Mesendoderm (in vitro differentiated cells): Measurements from ENCODE around the gene GNB1L.
A peak's percentile ranks its signal among the peaks of the same experiment; 100 is the strongest.

Experiments used
- DNase-seq: peaks from one replicate; pipeline ENCODE4 v3.0.0; 2013
- H2AK5ac ChIP-seq: 2 replicates; pipeline ENCODE4 v1.6.1; 2013; ENCODE audit warnings: low read length, inconsistent platforms
- H2BK120ac ChIP-seq: 2 replicates; pipeline ENCODE4 v1.6.1; 2013; ENCODE audit warnings: low read depth, mild to moderate bottlenecking, low read length, moderate library complexity, mixed read lengths
- H2BK15ac ChIP-seq: replicated peaks from 2 replicates; pipeline ENCODE4 v1.6.1; 2013; ENCODE audit warnings: low read depth, mild to moderate bottlenecking, moderate library complexity
- H2BK5ac ChIP-seq: 2 replicates; pipeline ENCODE4 v1.6.1; 2013; ENCODE audit warnings: low read length, inconsistent platforms
- H3K18ac ChIP-seq: 2 replicates; pipeline ENCODE4 v1.6.1; 2013; ENCODE audit warnings: mild to moderate bottlenecking, low read length, mixed read lengths
- H3K23ac ChIP-seq: one replicate; pipeline ENCODE4 v1.6.1; 2013; ENCODE audit warnings: low read length
- H3K27ac ChIP-seq: 2 replicates; pipeline ENCODE4 v1.5.1; 2013; ENCODE audit warnings: low read depth, mild to moderate bottlenecking, inconsistent platforms, low read length, moderate library complexity
- H3K27me3 ChIP-seq: 2 replicates; pipeline ENCODE4 v1.6.1; 2013; ENCODE audit warnings: low read length, control low read depth, mild to moderate bottlenecking, inconsistent platforms; ENCODE audit not compliant: insufficient read depth, poor library complexity
- H3K36me3 ChIP-seq: 2 replicates; pipeline ENCODE4 v1.6.1; 2013; ENCODE audit warnings: low read length, inconsistent platforms; ENCODE audit not compliant: control insufficient read depth, insufficient read depth
- H3K4ac ChIP-seq: one replicate; pipeline ENCODE4 v1.6.1; 2013; ENCODE audit warnings: low read depth, mild to moderate bottlenecking, low read length, moderate library complexity
- H3K4me1 ChIP-seq: 2 replicates; pipeline ENCODE4 v1.6.1; 2013; ENCODE audit warnings: low read depth, low read length, inconsistent platforms; ENCODE audit not compliant: control insufficient read depth
- H3K4me2 ChIP-seq: 2 replicates; pipeline ENCODE4 v1.6.1; 2013; ENCODE audit warnings: low read length
- H3K4me3 ChIP-seq: 2 replicates; pipeline ENCODE4 v1.5.1; 2013; ENCODE audit warnings: mild to moderate bottlenecking, low read length
- H3K56ac ChIP-seq: one replicate; pipeline ENCODE4 v1.6.1; 2013; ENCODE audit warnings: low read length
- H3K79me1 ChIP-seq: 2 replicates; pipeline ENCODE4 v1.6.1; 2013; ENCODE audit warnings: low read length, inconsistent platforms
- H3K79me2 ChIP-seq: 2 replicates; pipeline ENCODE4 v1.6.1; 2013; ENCODE audit warnings: mild to moderate bottlenecking, low read length; ENCODE audit not compliant: control insufficient read depth, insufficient read depth
- H3K9ac ChIP-seq: 2 replicates; pipeline ENCODE4 v1.6.1; 2013; ENCODE audit warnings: low read length, inconsistent platforms
- H4K5ac ChIP-seq: one replicate; pipeline ENCODE4 v1.6.1; 2013; ENCODE audit warnings: low read length
- H4K8ac ChIP-seq: one replicate; pipeline ENCODE4 v1.6.1; 2013; ENCODE audit warnings: low read depth, mild to moderate bottlenecking, control low read depth, low read length, moderate library complexity
- WGBS: extraction: QIAGEN DNeasy Blood & Tissue Kit; methylation state at CpG from one replicate; pipeline ENCODE4 v1.1.7; 2013; ENCODE audit warnings: low lambda C conversion rate, missing lambda C conversion rate; ENCODE audit not compliant: insufficient coverage; ENCODE audit errors: extremely low coverage; 5-methylcytosine and 5-hydroxymethylcytosine counted together

GNB1L gene

DNA sequence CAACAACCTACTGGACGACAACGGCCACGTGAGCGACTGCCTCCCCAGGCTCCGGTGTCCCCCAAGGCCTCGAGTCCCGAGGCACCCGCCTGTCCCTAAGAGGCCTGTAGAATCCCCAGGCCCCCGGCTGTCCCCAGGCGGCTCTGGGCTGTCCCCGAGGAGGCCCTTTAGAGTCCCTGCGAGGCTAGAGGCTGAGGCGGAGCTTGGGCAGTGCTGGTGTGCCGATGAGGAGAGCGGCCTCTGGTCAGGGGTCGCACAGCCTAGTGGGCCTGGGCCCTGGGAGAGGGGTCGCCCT, 90.4 kb downstream of the GNB1L start:
- Histone ChIP-seq H3K4ac (no peak overlapping the region), H3K23ac (peak overlapping the region; percentile 30), H2BK5ac (no peak overlapping the region), H3K4me2 (no peak overlapping the region), H3K56ac (no peak overlapping the region), H3K4me3 (no peak overlapping the region), H3K4me1 (peaks cover 3% of the 10 kb centered on the region), H3K27ac (no peak overlapping the region), H2BK120ac (no peak overlapping the region), H3K79me1 (no peaks in the 10 kb centered on the region), H3K79me2 (no peaks in the 10 kb centered on the region), H3K27me3 (peaks cover 82% of the 10 kb centered on the region), H4K8ac (no peak overlapping the region), H2BK15ac (no peak overlapping the region), H2AK5ac (no peak overlapping the region), H3K36me3 (no peaks in the 10 kb centered on the region), H3K18ac (no peak overlapping the region), H3K9ac (no peak overlapping the region), H4K5ac (no peak overlapping the region)
- DNase-seq, result no peak
- no CpG with 5 or more reads among the region's 17 CpGs for WGBS

DNA sequence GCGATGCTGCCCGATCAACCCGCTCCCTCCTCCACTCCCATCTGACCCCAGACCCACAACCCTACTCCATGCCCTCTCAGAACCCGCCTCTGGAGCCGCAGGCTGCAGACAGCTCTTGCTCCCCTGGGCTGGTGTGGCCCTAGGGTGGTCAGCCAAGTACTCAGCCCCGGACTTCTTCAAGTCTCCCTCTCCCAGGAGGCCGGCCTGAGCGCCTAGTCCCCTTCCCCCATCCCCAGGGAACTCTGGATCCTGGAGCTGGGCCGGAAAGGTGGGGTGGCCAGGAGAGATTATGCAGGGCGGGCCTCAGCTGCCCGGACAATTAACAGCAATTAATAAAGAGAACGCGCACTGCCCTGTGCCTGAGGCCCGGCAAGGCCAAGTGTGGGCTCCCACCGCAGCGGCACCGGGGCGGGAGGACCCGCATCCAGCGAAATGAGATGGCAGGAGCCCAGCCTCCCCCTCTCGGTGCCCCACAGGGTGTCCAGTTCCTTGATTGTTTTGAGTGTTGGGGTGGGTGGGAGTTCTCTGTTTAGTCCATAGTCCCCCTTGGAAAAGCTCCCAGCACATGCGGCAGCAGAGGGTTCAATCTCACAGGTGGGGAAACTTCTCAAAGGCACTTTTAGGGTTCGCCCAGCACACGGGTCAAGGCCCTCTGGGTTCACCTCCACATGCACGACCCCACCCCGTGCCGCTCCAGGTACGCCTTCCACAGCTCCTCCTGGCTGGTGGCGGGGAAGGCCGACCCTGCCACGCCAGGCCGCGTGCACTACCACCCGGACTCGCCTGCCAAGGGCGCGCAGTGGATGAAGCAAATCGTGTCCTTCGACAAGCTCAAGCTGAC, 91.0 kb downstream of the GNB1L start:
- Histone ChIP-seq H3K4ac (no peak overlapping the region), H2BK120ac (no peak overlapping the region), H2BK15ac (no peak overlapping the region), H3K18ac (no peak overlapping the region), H2AK5ac (no peak overlapping the region), H3K27ac (no peak overlapping the region), H3K36me3 (no peaks in the 10 kb centered on the region), H3K27me3 (peaks cover 88% of the 10 kb centered on the region), H3K4me3 (no peak overlapping the region), H2BK5ac (no peak overlapping the region), H3K9ac (no peak overlapping the region), H3K79me1 (no peaks in the 10 kb centered on the region), H3K56ac (peak overlapping the region; percentile 47), H3K4me1 (peaks cover 3% of the 10 kb centered on the region), H3K79me2 (no peaks in the 10 kb centered on the region), H4K8ac (no peak overlapping the region), H3K23ac (peak overlapping the region; percentile 45), H3K4me2 (no peak overlapping the region), H4K5ac (no peak overlapping the region)
- no CpG with 5 or more reads among the region's 39 CpGs for WGBS
- DNase-seq, result no peak

DNA sequence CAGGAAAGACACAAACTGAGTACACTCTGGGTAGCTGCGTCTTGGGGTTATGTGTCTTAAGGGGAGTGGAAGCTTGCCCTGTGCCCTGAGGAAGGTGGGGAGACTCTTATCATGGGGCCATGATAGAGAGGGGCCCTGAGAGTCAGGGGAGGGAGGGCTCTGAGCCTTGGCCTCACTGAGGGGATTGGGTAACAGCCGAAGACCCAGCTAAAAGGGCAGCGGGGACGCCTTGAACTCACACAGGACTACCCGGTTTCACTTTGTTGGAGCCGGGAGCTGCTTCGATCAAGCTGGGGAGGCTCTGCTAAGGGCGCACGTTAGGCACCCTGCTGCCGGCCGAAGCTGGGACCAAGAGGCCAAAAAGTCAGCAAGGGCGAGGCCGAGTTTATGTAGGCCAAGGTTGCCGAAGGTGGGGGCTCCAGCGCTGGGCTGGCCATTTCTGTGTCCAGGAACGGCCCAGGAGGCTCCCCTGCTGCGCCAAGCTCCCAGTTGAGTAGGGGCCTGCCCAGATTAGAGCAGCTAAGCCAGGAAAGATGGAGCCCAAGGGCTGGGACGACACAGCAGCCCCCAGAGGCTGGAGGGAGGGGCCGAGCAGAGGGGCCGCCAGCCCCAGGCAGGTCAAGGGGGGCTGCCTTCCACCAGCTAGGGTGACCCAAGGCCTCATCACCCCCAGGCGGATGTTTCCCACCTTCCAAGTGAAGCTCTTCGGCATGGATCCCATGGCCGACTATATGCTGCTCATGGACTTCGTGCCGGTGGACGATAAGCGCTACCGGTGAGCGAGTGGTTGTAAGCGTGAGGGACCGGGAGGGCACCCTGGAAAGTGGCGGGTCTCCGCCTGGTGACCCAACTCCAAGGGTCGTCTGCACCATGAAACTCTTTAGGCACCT, 91.9 kb downstream of the GNB1L start:
- Histone ChIP-seq H3K79me2 (no peaks in the 10 kb centered on the region), H3K9ac (no peak overlapping the region), H3K27me3 (peaks cover 90% of the 10 kb centered on the region), H2BK15ac (no peak overlapping the region), H3K4me3 (no peak overlapping the region), H4K8ac (no peak overlapping the region), H3K56ac (peak overlapping the region; percentile 50), H4K5ac (no peak overlapping the region), H3K18ac (no peak overlapping the region), H3K4me2 (no peak overlapping the region), H3K36me3 (no peaks in the 10 kb centered on the region), H3K23ac (peak overlapping the region; percentile 80), H2AK5ac (no peak overlapping the region), H3K4me1 (peaks cover 3% of the 10 kb centered on the region), H3K4ac (no peak overlapping the region), H2BK120ac (no peak overlapping the region), H3K27ac (no peak overlapping the region), H2BK5ac (no peak overlapping the region), H3K79me1 (no peaks in the 10 kb centered on the region)
- DNase-seq, result no peak
- WGBS, result no CpG with 5 or more reads among the region's 34 CpGs

DNA sequence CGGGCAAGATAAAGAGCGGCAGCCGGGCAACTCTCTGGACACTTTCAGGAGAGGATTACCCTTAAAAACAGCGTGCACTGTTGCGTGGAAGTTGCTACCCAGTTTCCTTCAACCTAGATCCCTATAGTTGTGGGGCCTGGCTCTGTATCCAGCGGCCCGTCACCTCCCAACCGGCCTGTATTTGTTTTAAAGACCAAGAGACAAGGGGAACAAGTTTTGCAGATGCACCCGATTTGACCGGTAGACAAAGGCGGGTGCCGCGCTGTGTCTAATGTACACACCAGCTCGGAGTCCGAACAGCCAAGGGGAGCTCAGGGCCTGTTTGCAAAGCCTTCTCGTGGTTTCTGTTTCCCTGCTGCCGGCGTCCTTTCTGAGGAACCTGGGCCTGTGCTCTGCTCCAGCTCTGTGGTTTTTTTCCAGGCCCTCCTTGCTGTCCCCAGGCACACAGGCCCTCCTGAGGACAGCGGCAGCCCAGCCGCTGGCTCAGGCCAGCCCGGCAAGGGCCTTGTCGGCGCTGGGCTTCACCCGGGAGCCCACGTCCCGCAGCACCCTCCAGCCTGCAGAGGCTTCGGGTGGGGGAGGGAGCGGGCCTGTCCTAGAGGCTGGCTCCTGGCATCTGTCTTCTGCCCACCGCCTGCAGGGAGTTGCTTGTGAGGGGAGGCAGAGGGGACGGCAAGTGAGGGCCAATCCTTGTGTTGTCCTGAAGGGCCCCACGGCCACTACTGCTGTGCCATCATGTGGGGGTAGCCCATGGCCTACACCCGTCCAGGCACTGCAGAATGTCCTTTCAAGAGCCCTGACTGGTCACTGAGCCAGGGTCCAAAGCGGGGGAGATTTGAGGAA, 92.7 kb downstream of the GNB1L start:
- Histone ChIP-seq H2BK120ac (no peak overlapping the region), H2AK5ac (no peak overlapping the region), H3K27me3 (peaks cover 91% of the 10 kb centered on the region), H2BK5ac (no peak overlapping the region), H4K5ac (no peak overlapping the region), H2BK15ac (no peak overlapping the region), H3K4me1 (peaks cover 3% of the 10 kb centered on the region), H3K4me3 (no peak overlapping the region), H4K8ac (no peak overlapping the region), H3K79me2 (no peaks in the 10 kb centered on the region), H3K27ac (no peak overlapping the region), H3K56ac (peak overlapping the region; percentile 50), H3K36me3 (no peaks in the 10 kb centered on the region), H3K18ac (no peak overlapping the region), H3K4me2 (no peak overlapping the region), H3K4ac (no peak overlapping the region), H3K79me1 (no peaks in the 10 kb centered on the region), H3K9ac (no peak overlapping the region), H3K23ac (peak overlapping the region; percentile 80)
- no CpG with 5 or more reads among the region's 33 CpGs for WGBS
- DNase-seq, result peak; percentile 65

DNA sequence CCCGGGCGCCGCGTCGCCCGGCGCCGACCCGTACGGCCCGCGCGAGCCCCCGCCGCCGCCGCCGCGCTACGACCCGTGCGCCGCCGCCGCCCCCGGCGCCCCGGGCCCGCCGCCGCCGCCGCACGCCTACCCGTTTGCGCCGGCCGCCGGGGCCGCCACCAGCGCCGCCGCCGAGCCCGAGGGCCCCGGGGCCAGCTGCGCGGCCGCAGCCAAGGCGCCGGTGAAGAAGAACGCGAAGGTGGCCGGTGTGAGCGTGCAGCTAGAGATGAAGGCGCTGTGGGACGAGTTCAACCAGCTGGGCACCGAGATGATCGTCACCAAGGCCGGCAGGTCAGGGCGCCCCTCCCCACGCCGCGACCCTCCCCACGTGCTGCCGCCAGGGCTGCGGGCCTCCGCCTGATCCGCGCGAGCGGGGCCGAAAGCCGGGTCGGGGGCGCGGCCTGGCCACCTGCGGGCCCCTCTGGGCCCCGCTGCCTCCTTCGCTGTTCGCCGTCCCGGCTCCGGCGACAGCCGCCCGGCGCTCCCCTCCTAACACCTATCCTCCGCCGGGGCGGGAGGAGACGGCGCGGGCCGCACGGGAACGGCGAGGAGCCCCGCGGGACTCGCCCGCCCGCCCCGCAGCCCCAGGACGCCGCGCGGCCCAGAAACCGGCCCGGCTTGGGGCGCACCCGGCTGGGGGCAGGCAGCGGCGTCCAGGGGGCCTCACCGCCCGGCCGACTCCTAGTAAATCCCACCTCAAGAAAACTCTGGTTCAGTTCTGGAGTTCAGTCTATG, 93.5 kb downstream of the GNB1L start:
- Histone ChIP-seq H3K4me3 (no peak overlapping the region), H2BK5ac (no peak overlapping the region), H2AK5ac (no peak overlapping the region), H3K79me2 (no peaks in the 10 kb centered on the region), H3K4me1 (peaks cover 3% of the 10 kb centered on the region), H3K18ac (no peak overlapping the region), H3K56ac (peak overlapping the region; percentile 74), H3K27ac (no peak overlapping the region), H4K5ac (no peak overlapping the region), H3K23ac (no peak overlapping the region), H3K79me1 (no peaks in the 10 kb centered on the region), H4K8ac (no peak overlapping the region), H3K27me3 (peaks cover 87% of the 10 kb centered on the region), H3K36me3 (no peaks in the 10 kb centered on the region), H3K4me2 (peak overlapping the region; percentile 27), H2BK120ac (no peak overlapping the region), H2BK15ac (no peak overlapping the region), H3K9ac (no peak overlapping the region), H3K4ac (no peak overlapping the region)
- no peak for DNase-seq
- WGBS, result no CpG with 5 or more reads among the region's 117 CpGs
